IPS-NIHi7 (cell line): ENCODE measurements around the gene SLCO1B3.

ENCODE experiments used
- DNase-seq: peaks from one replicate; pipeline ENCODE4 v3.0.0; 2012; ENCODE audit warnings: mixed read lengths; ENCODE audit errors: extremely low spot score

Gene SLCO1B3

DNA sequence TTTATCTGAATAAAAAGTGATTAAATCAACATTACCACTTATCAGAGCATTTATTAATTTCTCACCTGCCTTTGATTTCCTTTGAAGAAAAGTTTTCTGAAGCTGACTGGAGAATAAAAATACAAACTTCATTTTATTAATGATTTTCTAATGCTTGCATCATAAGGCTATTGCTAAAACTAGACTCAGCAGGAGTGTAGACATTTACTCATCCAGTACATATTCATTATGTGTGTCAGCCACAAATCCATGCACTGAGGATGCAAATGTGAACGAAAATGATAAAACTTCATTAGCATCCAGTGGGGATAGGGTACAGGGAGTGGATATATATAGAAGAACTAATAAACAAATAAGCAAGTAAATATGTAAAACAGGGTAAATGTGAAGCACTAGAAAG, 74.6 kb downstream of the SLCO1B3 start:
- no peak for DNase-seq

DNA sequence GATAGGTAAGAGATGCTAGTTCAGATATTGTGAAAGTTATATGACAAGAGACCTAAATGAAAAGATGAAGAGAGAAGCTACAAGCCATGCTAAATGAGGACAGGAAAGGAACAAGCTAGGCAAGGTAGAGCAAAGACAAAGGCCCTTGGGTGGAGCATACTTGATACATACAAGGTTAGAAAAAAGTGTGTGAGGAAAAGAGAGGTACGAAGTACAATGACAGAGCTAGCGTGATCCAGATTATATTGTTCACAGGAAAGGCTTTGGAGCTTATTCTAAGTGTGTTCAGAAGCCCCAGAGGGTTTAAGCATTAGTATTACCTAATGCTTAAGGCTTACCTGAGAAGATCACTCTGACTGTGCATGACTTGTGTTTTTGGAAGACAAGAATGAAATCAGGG, 75.0 kb downstream of the SLCO1B3 start:
- no peak for DNase-seq

- no peak for DNase-seq
These were observed 106.8 kb downstream of the SLCO1B3 start for GRCh38 chr12:20917269-20917668.

GRCh38 chr12:20917819-20918218, 107.3 kb downstream of the SLCO1B3 start:
- no peak for DNase-seq

DNA sequence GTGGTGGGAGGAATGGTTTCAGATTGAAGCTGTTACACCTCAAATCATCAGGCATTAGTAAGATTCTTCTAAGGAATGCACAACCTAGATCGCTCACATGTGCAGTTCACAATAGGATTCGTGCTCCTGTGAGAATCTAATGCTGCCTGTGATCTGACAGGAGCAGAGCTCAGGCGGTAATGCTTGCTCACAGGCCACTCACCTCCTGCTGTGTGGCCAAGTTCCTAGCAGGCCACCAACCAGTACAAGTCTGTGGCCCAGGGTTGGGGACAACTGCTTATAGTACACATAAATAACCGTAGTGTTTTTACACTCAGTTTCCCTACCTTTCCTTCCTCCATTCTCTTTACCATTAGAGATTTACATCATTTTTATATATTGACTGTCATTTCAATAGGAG, 121.4 kb downstream of the SLCO1B3 start:
- DNase-seq, result no peak

GRCh38 chr12:20946732-20947131, 136.2 kb downstream of the SLCO1B3 start:
- peak; percentile 35 for DNase-seq

GRCh38 chr12:20950248-20950647, 139.7 kb downstream of the SLCO1B3 start:
- peak; percentile 37 for DNase-seq

DNA sequence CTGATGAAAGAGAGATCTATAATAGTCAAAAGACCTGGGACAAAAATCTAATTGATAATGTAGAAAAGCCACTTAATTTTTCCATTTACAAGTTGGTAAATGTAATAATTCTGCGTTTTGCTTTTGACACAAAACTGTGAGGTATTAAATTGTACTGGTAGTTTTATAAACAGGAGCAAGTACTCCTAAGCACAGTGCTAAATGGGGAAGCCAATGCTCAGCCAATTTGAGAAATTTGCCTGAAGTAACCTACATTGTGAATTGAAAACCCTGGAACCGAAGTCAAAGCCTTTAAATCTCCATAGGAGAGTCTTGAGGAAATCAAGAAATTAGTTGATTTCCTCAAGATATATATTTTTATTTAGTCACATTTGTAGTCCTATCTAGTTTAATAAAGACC, 152.8 kb downstream of the SLCO1B3 start:
- no peak for DNase-seq

- DNase-seq, result no peak
These were observed 153.3 kb downstream of the SLCO1B3 start for GRCh38 chr12:20963762-20964161.
